Breast epithelium (tissue), 3 donors: ENCODE results near the gene HIBCH.

Experiments used
- CTCF ChIP-seq, 3 donors: fragments of 450-650 bp; IDR thresholded peaks; one replicate each; pipeline ENCODE4 v1.5.1; 2016 to 2017; ENCODE audit warnings: antibody characterized with exemption in 3 of 3, mild to moderate bottlenecking in 3 of 3, moderate library complexity in 3 of 3
- POLR2A ChIP-seq: fragments of 450-650 bp; IDR thresholded peaks from one replicate; pipeline ENCODE4 v1.6.1; 2016; ENCODE audit warnings: antibody characterized with exemption, mild to moderate bottlenecking, moderate library complexity
- POLR2AphosphoS5 ChIP-seq, 3 donors: sonication (generic); formaldehyde crosslinking; IDR thresholded peaks; one replicate each; pipeline ENCODE4 v1.6.1; 2017; ENCODE audit warnings: antibody characterized with exemption in 3 of 3

- TF ChIP-seq CTCF (IDR thresholded peaks at IDR 0.05) = no peak
- no peak for TF ChIP-seq POLR2AphosphoS5 (IDR thresholded peaks at IDR 0.05)
- no peak for TF ChIP-seq POLR2A
These were observed 142.2 kb downstream of the HIBCH start for GRCh38 chr2:190177249-190178040.
